GM15510 (cell line): Measurements from ENCODE around the gene CAMK1D.

Experiments
- POLR2A ChIP-seq: IDR thresholded peaks from 3 replicates; pipeline ENCODE4 v1.6.1; 2011; ENCODE audit warnings: borderline replicate concordance; ENCODE audit not compliant: insufficient read length; ENCODE audit errors: extremely low read depth

The CAMK1D gene

GRCh38 chr10:12480440-12480839 lies 131.1 kb downstream of the CAMK1D start:
- no peak for TF ChIP-seq POLR2A

GRCh38 chr10:12481924-12482323 lies 132.6 kb downstream of the CAMK1D start:
- TF ChIP-seq POLR2A = no peak

GRCh38 chr10:12482587-12482986 lies 133.2 kb downstream of the CAMK1D start:
- no peak for TF ChIP-seq POLR2A

GRCh38 chr10:12484002-12484918 lies 134.9 kb downstream of the CAMK1D start:
- TF ChIP-seq POLR2A = no peak

GRCh38 chr10:12484941-12485805 lies 135.8 kb downstream of the CAMK1D start:
- TF ChIP-seq POLR2A = no peak

DNA sequence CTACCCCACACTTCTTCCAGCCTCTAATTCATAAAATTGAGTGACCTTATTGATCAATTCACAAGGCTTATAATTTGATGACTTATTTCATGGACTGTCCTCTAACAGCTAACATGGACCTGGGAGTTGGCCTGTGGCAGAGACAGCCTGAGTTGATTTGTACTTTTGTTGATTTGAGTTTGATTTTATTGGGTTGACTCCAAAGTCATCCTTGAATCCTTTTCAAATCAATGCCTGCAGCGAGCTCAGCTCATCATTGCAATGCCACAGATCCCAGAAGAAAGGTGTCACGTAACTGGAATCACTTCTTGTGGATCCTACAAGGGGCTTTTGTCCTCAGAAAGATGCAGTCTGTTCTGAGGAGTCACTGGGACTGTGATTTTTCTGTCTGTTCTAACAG lies 138.0 kb downstream of the CAMK1D start:
- TF ChIP-seq POLR2A = no peak

DNA sequence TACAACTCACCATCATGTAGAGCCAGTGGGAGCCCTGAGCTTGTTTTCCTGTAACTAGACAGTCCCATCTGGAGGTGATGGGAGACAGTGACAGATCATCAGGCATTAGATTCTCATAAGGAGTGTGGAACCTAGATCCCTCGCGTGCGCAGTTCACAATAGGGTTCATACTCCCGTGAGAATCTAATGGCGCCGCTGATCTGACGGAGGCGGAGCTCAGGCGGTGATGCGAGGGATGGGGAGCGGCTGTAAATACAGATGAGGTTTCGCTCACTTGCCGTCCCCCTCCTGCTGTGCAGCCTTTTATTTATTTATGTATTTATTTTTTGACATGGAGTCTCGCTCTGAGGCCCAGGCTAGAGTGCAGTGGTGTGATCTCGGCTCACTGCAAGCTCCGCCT lies 139.3 kb downstream of the CAMK1D start:
- no peak for TF ChIP-seq POLR2A

- TF ChIP-seq POLR2A = no peak
Observed at GRCh38 chr10:12489357-12489756, 140.0 kb downstream of the CAMK1D start.

GRCh38 chr10:12489806-12490205 lies 140.5 kb downstream of the CAMK1D start:
- no peak for TF ChIP-seq POLR2A

DNA sequence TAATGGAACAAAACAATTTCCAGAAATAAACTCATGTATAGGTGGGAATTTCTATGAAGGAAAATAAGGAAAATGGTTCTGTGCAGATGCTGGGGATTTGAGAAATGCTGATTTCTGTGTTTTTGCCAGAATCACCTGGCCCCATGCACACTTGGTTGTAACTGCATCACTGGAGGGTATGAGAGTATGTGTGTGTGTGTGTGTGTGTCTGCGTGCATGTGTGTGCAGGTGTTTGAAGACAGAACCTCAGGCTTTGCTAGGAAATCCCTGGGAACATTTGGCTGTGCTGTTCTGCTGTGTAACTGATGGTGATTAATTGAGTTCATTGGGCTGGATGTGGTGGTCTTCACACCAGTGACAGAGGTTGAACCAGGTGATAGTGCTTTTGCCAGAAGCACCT lies 141.6 kb downstream of the CAMK1D start:
- TF ChIP-seq POLR2A = no peak

- TF ChIP-seq POLR2A = no peak
Observed at GRCh38 chr10:12491491-12491890, 142.1 kb downstream of the CAMK1D start.

- TF ChIP-seq POLR2A = no peak
Observed at GRCh38 chr10:12492016-12492415, 142.7 kb downstream of the CAMK1D start.

GRCh38 chr10:12499076-12499986 lies 150.0 kb downstream of the CAMK1D start:
- TF ChIP-seq POLR2A = no peak
